Medulla oblongata (tissue), 1 donor: ENCODE results near the gene WNT9A.
A peak's percentile ranks its signal among the peaks of the same experiment; 100 is the strongest.

Experiments
- DNase-seq: peaks from one replicate; pipeline ENCODE4 v3.0.0-alpha.2; 2015; ENCODE audit errors: extremely low spot score

WNT9A gene

DNA sequence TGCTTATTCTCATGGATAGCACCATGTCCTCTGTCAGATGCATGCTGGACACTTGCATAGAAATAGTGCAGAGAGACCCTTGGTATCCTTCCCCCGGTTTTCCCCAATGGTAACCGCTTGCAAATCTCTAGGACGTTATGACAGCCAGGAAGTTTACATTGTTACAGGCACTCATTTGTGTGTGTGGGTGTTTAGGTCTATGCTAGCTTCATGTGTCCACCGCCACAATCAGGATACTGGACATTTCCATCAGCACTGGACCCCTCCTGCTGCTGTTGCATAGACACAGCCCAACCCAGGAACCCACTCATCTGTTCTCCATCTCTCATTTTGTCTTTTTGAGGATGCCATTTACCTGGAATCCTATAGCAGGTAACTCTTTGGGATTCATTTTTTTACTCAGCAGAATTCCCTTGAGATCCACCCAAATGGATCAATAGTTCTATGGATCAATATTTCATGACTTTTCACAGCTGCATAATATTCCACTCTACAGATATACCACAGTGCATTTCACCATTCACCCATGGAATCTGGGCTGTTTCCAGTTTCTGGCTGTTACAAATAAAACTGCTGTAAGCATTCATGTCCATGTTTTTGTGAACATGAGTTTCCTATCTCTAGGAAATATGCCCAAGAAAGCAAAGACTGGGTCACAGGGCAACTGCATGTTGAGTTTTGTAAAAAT, 6.6 kb upstream of the WNT9A start:
- DNase-seq = no peak

GRCh38 chr1:227953022-227953412, 5.3 kb upstream of the WNT9A start:
- DNase-seq = no peak

DNA sequence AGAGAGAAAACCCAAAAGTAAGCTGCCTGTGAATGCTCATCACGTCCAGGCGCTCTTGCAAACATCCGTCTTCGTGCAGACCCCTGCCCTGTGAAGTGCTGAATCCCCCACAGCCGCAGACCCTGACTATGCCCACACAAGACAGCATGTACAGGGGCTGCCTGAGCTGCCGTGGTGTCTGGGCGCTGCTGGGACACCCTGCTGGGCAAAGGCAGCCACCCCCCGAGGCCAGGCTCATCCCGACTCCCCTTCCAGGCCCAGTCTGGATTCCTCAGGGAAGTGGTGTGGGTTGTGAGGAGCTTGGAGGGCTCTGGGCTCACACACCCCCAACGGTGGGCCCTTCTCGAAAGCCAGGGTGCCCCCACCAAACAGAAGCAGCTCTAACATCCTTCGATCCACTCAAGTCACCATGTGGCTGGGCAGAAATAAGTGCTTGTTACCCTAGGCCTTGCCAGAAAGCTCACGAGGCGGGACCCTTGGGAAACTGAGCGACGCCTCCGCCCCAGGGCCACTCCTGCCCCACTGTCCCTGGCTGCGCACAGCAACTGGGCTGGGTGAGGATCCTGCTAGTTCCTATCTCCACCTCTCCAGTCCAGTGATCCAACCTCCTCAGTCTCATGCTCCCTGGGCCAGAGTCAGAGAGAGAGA, 4.8 kb upstream of the WNT9A start:
- DNase-seq = no peak

DNA sequence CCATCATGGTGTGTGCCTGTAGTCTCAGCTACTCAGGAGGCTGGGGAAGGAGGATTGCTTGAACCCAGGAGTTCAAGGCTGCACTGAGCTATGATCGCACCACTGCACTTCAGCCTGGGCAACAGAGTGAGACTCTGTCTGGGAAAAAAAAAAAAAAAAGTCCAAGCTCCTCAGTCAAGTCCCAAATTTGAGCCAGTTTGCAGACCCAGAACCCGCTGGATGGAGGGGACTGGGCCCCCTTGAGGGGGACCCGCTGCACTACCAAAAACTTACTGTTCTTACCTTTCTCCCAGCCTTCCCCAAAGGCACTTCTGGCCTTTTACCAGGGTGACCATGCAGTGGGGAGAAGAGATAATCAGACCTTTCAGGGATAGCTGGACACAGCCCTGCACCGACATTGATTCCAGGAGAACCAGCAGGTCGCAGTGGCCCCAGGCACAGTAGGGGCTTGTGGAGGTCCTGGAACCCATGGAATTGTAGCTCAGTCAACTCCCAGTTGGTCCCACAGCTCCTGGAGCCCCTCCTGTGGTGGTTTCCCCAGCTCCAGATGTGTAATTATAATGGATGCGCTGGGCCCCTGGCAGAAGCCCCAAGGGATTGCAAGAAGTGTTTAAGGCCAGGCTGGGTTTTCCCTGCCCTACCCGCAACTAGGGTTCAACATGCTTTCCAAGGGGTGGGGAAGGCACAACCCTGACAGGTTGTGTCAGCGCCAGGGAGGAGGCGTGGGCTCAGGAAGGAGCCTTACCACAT, 4.1 kb upstream of the WNT9A start:
- no peak for DNase-seq

GRCh38 chr1:227950735-227951346, 3.1 kb upstream of the WNT9A start:
- DNase-seq = no peak

DNA sequence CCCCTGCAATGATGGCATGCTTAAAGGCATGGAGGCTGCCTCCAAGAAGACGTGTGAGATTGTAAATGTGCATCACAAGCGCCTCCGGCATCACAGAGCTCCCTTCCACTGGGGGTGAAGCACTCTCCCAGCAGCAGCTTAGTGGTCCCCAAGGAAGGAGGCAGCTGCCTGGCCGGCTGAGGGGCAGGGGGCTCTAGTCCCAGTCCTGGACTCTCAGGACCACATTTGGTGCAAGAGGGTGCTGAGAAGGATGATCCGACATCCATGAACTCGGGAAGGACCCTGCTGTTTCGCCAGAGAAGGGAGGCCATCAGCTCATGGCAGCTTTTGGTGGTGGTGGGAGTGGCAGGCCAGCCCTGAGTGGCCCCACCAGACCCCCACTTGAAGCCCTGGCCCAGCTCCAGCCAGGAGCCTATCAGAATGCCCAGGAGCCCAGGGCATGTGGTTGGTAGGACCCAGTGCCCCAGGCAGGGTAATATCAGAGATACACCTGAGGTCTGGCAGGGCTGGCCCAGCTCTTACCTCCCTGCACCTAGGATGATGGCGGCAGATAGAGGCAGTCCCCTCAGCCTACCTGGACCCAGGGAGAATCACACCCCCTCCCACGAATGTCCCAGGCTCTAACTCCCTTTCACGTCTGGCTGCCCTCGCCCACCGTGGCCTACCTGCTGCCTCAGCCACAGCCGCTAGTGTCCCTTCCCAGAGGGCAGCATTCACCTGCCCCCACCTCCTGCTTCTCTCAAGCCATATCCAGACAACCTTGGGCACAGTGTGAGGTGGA, 2.4 kb upstream of the WNT9A start:
- no peak for DNase-seq

- no peak for DNase-seq
Measured at GRCh38 chr1:227949341-227949921, 1.7 kb upstream of the WNT9A start.

- no peak for DNase-seq
Measured at GRCh38 chr1:227948493-227949260, 945 bp upstream of the WNT9A start.

GRCh38 chr1:227947386-227947675, 401 bp downstream of the WNT9A start:
- DNase-seq = no peak

- peak; percentile 63 for DNase-seq
Measured at GRCh38 chr1:227946624-227947385, 927 bp downstream of the WNT9A start.

GRCh38 chr1:227945891-227946623, 1.7 kb downstream of the WNT9A start:
- DNase-seq = peak; percentile 6

- DNase-seq = no peak
Measured at GRCh38 chr1:227944931-227945890, 2.5 kb downstream of the WNT9A start.

- DNase-seq = peak; percentile 14
Measured at GRCh38 chr1:227944090-227944930, 3.4 kb downstream of the WNT9A start.

GRCh38 chr1:227943381-227944089, 4.2 kb downstream of the WNT9A start:
- DNase-seq = no peak

DNA sequence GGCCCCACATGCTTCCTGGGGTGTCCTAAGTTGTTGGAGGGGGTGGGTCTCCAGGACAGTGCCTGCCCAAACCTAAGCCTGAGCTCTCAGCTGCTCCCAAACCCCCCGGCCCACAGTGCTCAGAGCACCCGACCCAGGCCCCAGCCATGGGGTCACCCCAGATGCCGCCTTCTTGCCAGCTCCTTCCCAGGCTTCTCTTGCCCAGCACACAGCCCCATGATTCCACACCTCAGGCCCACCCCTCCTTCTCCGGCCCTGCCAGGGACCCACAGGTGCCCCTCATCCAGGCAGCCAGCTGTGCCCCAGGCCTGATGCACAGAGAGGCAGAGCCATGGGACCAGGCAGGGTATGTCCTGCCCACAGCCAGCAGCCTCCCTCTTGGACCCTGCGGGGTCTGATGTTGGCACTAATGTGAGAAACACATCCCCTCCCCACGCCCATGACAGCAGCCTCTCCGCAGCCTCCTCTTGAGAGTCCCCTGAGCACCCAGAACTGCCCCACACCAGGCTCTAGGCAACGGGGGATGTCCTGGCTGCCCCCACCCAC, 4.9 kb downstream of the WNT9A start:
- DNase-seq = no peak

DNA sequence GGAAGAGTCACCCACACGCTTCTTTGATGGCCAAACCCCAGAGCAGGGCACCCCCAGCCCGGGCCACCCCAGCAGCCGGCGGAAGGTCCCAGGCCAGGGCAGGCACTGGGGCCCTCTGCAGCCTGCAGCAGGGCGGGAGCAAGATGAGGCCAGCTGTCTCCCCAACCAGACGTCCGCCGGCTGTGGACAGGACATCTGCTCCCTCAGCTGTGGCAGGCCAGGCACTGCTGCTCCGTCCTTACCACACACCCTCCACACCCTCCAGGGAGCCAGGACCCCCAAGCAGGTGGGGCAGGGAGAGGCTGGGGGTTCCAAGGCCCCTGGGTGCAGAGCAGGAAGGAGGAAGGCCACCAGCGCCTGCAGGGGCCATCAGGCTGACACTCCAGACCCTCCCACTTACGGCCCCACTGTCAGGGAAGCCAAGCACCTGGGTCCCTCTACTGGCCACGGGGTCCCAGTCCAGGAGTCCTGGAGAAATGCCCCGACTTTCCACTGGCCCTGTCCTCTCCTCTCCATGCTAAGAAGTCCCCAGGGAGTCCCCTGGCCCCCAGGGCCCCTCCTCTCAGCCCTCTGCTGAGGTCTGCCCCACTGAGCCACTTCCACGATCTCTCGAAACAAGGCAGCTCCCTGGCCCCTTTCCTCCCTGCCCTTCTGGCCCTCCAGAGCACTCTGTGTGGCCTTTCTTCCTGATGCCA, 5.6 kb downstream of the WNT9A start:
- DNase-seq = no peak
